DMS79 treated with DMSO at 0.1 percent for 48 hours (cell line): ENCODE results near the gene APBB1.

Source experiments
- DNase-seq: peaks from one replicate; lab custom pipeline; 2025; lab: John Stamatoyannopoulos, UW

The APBB1 gene

DNA sequence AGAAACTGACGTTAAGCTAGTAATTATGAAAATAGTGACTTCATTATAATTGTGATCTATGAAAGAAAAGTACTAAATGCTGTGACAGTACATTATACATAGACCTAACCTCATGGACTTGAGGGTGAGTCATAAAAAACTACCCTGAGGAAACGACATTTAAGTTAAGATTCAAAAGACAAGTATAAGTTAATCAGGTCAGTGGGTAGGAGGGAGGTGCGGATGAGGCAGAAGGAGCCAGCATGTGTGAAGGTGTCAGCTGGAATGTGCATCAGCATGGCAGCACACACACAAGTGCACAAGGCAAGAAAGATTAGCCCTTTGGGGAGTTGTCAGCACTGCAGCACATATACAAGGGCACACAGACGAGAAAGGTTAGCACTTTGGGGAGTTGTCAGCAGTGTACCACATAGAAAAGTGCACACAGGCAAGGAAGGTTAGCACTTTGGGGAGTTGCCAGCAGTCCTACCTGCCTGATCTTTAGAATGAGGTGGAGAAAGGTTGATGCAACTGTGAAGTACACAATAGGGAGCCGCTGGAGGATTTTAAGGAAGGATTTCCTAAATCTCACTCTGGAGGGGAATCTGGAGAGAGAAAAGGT, 67.0 kb downstream of the APBB1 start:
- DNase-seq = no peak

DNA sequence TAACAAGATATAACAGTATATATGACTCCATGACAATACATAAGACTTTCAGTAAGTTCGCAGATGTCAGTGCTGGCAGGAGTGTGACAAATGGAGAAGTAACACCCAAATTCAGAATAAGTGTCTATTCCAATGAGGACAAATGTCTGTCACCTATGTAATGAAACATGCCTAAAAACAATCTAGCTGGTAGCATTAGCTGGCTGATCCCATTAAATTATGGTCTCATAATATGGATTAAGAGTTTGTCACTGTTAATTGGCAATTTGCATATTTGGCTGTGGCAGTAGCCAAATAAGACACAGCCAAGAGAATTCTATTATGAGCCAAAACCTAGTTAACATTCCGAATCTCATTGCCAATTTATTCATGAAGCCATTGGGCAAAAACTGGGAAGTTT, 68.4 kb downstream of the APBB1 start:
- DNase-seq = no peak

DNA sequence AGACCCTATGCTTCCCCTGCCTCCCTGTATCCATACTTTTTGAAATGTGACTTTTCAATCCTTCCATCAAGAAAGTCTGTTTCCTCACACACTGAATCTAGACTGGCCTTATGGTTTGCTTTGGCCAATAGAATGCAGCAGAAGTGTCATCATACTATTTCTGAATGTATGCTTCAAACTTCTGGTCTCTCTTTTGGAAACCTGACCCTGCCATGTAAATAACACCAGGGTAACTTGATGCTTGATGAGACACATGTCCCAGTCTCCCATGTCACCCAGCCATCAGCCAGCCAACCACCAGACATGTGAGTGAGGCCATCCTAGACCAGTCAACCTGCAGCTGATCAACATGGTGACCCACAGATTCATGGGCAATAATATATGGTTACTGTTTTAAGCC, 68.9 kb downstream of the APBB1 start:
- DNase-seq = no peak

DNA sequence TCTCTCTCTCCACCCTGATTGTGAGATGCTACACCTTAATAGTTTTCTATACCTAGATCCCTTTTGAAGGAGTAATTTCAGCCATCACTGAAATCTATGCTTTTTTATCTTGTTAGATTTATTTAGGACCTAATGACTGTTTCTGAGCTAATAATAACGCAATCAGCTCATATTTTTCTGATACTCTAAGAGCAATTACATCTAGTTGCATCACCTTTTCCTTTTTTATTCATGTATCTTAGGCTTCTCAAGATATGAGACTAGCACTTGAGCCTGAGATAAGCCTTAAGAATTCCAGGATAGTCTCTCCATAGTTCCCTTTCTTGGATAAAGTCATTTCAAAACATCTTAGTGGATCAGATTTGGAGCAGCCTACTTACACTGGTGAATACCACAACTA, 73.5 kb downstream of the APBB1 start:
- DNase-seq = no peak
